ENCODE results near the gene MIA2.
"Not testable (repeated sequence)": the region's sequence is repeated elsewhere in the genome, so short reads cannot be mapped to it uniquely, and the experiment has no call there.

- TF ChIP-seq, protein P1, sequence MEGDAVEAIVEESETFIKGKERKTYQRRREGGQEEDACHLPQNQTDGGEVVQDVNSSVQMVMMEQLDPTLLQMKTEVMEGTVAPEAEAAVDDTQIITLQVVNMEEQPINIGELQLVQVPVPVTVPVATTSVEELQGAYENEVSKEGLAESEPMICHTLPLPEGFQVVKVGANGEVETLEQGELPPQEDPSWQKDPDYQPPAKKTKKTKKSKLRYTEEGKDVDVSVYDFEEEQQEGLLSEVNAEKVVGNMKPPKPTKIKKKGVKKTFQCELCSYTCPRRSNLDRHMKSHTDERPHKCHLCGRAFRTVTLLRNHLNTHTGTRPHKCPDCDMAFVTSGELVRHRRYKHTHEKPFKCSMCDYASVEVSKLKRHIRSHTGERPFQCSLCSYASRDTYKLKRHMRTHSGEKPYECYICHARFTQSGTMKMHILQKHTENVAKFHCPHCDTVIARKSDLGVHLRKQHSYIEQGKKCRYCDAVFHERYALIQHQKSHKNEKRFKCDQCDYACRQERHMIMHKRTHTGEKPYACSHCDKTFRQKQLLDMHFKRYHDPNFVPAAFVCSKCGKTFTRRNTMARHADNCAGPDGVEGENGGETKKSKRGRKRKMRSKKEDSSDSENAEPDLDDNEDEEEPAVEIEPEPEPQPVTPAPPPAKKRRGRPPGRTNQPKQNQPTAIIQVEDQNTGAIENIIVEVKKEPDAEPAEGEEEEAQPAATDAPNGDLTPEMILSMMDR (conservative IDR thresholded peaks at IDR 0.05 in 1 of 2, IDR thresholded peaks at IDR 0.05 in 1 of 2; ENCODE audit: extremely low read depth in 1 of 2, insufficient read depth in 1 of 2, low read depth in 1 of 2, low read length in 2 of 2): not testable (repeated sequence)
- TF ChIP-seq EZH2 (IDR thresholded peaks at IDR 0.05; ENCODE audit: borderline replicate concordance, low read length): not testable (repeated sequence)
These were observed 125.4 kb downstream of the MIA2 start for GRCh38 chr14:39359069-39359468.
